Activated CD4-positive, alpha-beta T cell treated with anti-CD3 and anti-CD28 coated beads, Interleukin-2, amount 50 U/mL, for 24 hours (primary cell): ENCODE data around the gene COG3.

ENCODE experiments used
- DNase-seq, 2 donors: peaks; one replicate each; pipeline ENCODE4 v3.0.0-alpha.2; 2020; ENCODE audit warnings: low read depth in 1 of 2, low spot score in 1 of 2

The COG3 gene

GRCh38 chr13:45445053-45445452, 19.7 kb upstream of the COG3 start:
- no peak for DNase-seq

DNA sequence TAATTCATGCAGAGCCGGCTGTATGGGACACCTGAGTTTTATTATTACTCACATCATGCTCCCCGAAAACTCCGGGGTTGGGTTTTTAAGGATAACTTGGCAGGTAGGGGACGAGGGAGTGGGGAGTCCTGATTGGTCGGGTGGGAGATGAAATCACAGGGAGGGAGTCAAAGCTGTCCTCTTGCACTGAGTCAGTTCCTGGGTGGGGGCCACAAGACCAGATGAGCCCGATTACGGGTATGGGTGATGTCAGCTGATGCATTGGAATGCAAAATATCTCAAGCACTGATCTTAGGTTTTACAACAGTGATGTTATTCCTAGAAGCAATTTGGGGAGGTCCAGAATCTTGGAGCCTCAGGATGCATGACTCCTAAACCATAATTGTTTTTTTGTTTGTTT, 18.6 kb upstream of the COG3 start:
- no peak for DNase-seq

- DNase-seq = no peak
Measured at GRCh38 chr13:45447050-45447661, 17.6 kb upstream of the COG3 start.

DNA sequence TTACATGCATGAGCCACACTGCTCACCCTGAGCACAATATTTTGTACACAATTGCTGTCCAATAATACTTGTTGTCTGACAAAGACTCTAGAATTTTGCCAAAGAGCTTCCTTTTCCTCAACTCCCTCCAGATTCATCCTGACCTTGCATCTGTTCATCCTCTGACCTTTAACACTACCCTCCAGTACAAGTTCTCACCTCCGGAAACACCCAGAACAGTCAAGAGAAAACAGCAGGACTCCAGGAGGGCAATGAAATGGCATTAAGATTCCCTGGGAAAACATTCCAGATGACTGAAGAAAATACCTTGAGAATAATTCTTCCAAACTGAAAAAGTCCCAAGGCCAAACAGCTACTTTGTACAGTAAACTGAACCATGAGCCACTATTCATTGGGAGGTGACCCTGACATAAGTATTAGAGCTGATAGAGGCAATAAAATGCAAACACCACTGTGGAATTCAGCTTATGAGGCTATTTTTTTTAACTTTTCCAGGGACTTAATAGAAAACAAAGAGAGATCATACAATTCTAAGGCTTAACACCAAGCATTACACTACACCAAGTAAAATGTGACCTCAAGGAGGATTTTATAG, 15.7 kb upstream of the COG3 start:
- no peak for DNase-seq

DNA sequence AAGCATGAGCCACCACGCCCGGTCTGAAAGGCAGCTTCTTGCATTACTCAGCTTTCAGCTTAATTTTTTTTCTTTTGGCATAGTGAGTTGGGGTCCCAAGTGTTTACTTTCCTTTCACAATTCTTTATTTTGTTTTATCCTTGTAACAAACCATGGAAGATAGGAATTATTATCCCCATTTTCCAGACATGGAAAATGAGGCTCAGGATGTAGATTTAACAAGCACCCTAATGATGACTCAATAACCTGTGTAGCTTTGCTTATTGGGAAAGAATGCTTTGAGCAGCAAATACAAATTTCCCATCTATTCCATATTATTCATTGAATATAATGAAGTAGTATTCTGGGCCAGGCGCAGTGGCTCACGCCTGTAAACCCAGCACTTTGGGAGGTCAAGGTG, 13.5 kb upstream of the COG3 start:
- DNase-seq = no peak

GRCh38 chr13:45454204-45454603, 10.5 kb upstream of the COG3 start:
- DNase-seq = no peak

GRCh38 chr13:45456196-45456972, 8.4 kb upstream of the COG3 start:
- DNase-seq = no peak

DNA sequence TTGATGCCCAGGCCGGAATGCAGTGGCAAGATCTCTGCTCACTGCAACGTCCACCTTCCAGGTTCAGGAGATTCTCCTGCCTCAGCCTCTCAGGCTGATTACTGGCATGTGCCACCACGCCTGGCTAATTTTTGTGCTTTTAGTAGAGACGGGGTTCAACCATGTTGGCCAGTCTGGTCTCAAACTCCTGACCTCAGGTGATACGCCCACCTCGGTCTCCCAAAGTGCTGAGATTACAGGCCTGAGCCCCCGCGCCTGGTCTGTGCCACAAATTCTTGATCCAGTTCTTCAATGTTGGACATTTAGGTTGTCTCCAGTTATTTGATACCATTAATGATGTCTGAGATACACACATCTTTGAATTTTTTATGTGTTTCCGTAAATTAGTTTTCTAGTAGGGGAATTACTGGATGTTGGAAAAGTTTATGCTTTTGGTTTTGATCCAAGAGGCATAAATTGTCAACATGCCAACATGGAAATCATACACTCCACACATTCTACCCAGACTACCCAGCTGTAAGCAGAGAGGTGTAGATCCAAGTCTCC, 525 bp upstream of the COG3 start:
- no peak for DNase-seq

GRCh38 chr13:45466359-45466758, 1.6 kb downstream of the COG3 start:
- no peak for DNase-seq

DNA sequence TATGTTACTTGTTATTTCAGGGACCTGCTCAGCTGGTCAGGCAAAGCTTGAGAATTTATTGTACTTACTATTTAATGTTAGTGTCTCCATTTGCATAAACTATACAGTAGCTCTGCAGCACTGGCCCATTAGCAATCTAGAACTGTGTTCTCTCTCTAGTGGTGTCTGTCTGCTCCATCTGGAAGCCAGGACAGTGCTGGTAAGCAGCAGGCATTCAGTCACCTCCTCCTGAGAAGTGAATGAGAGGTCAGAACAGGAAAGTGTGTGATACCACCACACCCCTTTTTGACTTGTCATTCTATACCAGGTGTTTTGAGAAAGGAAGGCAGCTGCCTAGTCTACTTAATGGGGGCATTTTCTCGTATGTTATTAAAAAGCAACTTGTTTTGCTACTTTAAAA, 3.9 kb downstream of the COG3 start:
- no peak for DNase-seq

GRCh38 chr13:45472171-45472705, 7.5 kb downstream of the COG3 start:
- DNase-seq = no peak

DNA sequence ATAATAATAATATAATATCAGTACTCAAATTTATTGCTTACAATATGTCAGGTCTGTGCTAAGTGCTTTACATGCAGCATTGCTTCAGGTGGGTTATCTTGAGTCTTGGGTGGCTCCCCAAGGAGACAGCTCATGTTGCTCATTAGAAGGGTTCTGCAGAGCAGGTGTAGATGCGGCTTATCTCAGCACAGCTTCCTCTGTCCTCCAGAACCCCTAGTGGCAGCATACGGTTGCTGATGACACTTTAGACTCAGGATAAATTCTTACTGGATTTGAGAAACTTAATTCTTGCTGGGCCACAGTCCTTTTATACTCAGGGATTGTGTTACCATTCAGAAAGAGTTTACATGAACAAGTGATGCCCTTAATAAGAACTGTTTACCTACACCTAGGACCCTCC, 8.9 kb downstream of the COG3 start:
- no peak for DNase-seq

DNA sequence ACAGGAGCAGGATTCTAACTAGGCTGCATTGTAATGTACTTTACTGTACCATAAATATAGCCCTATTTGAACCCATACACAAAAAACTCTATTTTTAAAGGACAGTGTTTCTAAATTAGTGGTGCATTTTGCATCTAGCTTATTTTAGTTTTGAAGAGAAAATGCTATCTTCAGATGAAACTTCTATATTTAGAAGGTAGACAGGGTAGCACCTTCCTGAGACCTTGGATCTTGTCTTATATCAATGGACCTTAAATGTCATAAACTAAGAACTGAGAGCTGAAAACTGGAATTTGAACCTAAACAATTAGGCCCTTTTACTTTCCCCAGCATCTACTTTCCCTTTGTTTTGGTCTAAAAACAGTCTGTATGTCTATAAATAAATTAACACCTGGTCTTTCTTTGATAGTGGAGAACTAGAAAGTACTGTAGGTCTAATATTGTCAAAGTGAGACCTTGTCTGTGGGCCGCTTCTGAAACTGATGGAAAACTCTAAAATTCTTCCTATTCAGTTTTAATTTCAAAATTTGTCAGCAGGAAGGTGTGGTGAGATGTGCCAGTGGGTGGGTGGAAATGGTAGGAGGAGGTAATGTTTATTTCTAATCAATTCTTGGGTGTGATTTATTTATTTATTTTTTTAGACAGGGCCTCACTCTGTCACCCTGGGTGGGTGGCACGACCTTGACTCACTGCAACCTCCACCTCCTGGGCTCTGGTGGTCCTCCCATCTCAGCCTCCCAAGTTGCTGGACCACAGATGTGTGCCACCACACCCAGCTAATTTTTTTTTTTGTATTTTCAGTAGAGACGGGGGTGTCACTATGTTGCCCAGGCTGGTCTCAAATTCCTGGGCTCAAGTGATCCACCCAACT, 10.1 kb downstream of the COG3 start:
- no peak for DNase-seq

- no peak for DNase-seq
Measured at GRCh38 chr13:45479661-45480060, 14.9 kb downstream of the COG3 start.

GRCh38 chr13:45481688-45482087, 16.9 kb downstream of the COG3 start:
- DNase-seq = no peak

DNA sequence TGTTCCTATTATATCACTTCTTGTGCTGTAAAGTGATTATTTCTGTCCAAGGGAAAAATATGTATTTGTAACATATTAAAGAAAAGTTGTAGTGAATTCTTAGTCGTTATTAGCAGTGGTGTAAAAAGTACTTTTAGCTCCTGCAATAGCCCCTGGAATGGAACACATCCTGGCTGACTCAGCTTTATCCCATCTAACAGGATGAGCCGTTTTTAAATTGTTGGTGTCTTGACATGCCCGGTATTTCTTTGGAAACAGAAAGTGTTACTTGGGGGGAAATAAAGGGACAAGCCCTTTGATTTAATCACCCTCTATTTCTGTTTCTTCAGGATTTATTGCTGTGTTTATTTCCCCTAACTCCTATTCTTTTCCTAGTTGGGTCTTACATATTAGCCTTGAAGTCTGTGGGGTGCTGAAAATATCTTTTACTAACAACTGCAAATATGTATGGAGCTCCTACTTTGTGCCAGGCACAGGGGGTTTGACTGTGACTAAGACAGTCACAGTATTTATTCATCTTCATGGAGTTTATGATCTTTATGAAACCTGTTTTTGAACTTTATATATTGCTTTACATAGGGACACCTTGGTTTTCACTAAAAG, 17.9 kb downstream of the COG3 start:
- DNase-seq = no peak

DNA sequence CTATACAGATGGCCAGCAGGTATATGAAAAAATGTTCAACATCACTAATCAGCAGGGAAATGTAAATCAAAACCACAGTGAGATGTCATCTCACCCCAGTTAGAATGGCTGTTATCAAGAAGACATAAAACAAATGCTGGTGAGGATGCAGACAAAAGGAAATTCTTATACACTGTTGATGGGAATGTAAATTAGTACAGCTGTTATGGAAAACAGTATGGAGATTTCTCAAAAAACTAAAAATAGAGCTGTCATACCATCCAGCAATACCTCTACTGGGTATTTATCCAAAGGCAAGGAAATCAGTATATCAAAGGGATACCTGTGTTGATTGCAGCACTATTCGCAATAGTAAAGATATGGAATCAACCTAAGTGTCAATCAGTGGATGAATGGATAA, 22.9 kb downstream of the COG3 start:
- no peak for DNase-seq

DNA sequence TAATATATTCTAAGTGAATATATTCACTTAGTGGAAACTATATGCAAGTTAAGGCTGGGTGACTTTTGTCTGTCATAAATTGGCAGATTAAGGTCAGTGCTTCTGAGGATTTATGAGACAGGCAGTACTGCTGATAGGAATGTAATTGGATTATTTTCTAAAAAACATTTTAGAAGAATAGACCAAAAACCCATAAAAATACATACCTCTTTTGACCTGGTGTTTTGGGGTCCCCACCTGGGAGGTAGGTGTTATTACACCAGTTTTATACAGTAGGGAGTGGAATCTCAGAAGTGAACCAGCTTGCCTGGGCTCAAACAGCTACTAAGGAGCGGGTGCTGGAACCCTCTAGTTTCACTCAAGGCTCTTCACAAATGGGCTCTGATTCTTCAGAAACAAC, 25.3 kb downstream of the COG3 start:
- no peak for DNase-seq

GRCh38 chr13:45492538-45492937, 27.8 kb downstream of the COG3 start:
- DNase-seq = no peak

DNA sequence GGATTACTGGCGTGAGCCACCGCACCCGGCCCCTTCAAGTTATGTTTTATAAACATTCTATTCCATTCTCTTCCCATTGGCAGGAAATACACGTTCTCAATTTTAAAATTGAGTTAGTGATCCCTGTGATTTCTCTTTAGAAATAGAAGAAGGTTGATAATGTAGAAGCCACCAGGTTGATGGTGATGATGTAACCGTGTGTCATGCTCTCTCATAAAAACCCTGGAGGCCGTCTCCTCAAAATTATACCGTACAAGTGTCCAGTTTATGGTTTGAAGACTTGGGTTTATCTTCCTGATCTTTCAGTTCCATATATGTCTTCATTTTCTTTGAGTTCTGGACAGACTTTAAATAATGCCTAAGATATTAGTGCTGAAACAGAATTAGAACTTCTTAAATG, 32.2 kb downstream of the COG3 start:
- DNase-seq = no peak
